HepG2 (cell line): Measurements from ENCODE around the gene CDH23. TPM values are rescaled to one million over a fixed set of nuclear protein-coding genes. Genes with fewer than 3 reads are reported as not detected.

Experiments
- ATAC-seq: fragments of 200-7000 bp; cut with Tn5 transposase; 3 replicates; pipeline ENCODE4 v1.9.1; 2020; ENCODE audit warnings: mild to moderate bottlenecking, moderate library complexity
- BruUV-seq: library from RNA; stranded (reverse); fragments of 400-500 nt; replicated peaks from 2 replicates; lab custom pipeline; 2021; lab: Mats Ljungman, UMichigan
- CTCF ChIA-PET: fragments of 300-600 bp; formaldehyde crosslinking; extraction: SDS; loops from one replicate; lab custom pipeline; 2021; ENCODE audit warnings: low total read pairs, inconsistent platforms, low intra/inter-chr PET ratio; lab: Yijun Ruan, JAX
- POLR2A ChIA-PET: fragments of 350-600 bp; sonication (Branson Sonifier 250); formaldehyde crosslinking; loops from one replicate; lab custom pipeline; 2020; ENCODE audit warnings: antibody characterized with exemption, inconsistent platforms; lab: Yijun Ruan, JAX
- DNase-seq: peaks from one replicate; pipeline ENCODE4 v3.0.0-alpha.2; 2015; ENCODE audit warnings: low spot score
- FAIRE-seq: peaks from 3 replicates; lab custom pipeline; 2011; peaks lifted over from hg19 to GRCh38; lab: Jason Lieb, UNC
- H2AFZ ChIP-seq: one replicate; pipeline ENCODE4 v1.6.1; 2011; ENCODE audit warnings: low read length, inconsistent platforms
- H3K27ac ChIP-seq: fragments of 300-600 bp; 3 replicates; pipeline ENCODE4 v1.8.0; 2011; ENCODE audit warnings: mixed run types, mild to moderate bottlenecking, mixed read lengths, low read length, inconsistent platforms; ENCODE audit not compliant: insufficient read depth; ENCODE audit errors: extremely low read length
- H3K27me3 ChIP-seq, 2 experiments: fragments of 200-600 bp in 1 of 2; 2 replicates in 1 of 2; 3 replicates in 1 of 2; pipeline versions ENCODE4 v1.6.0 to v1.8.0; 2011; ENCODE audit warnings: low read length in 2 of 2, mild to moderate bottlenecking in 2 of 2, moderate library complexity in 2 of 2, inconsistent platforms in 1 of 2; ENCODE audit not compliant: insufficient read depth in 2 of 2, control insufficient read depth in 1 of 2
- H3K36me3 ChIP-seq, 2 experiments: fragments of 200-600 bp in 1 of 2; replicated peaks in 1 of 2; 2 replicates in 1 of 2; 3 replicates in 1 of 2; pipeline versions ENCODE4 v1.5.1 to v1.8.0; 2011; ENCODE audit warnings: low read length in 2 of 2, inconsistent platforms in 1 of 2; ENCODE audit not compliant: insufficient read depth in 2 of 2, control insufficient read depth in 1 of 2
- H3K4me1 ChIP-seq: 2 replicates; pipeline ENCODE4 v1.5.1; 2012; ENCODE audit warnings: low read length, inconsistent platforms; ENCODE audit not compliant: insufficient read depth
- H3K4me2 ChIP-seq: 2 replicates; pipeline ENCODE4 v1.6.0; 2011; ENCODE audit warnings: low read depth, low read length, inconsistent platforms
- H3K4me3 ChIP-seq, 3 experiments: fragments of 200-600 bp in 1 of 3; sonication (generic), shearing (Covaris generic) in 1 of 3; replicated peaks in 1 of 3; 2 replicates each; pipeline ENCODE4 v1.5.1; 2011 to 2016; ENCODE audit warnings: low read length in 3 of 3, inconsistent platforms in 2 of 3, low read depth in 2 of 3, mild to moderate bottlenecking in 2 of 3, control low read depth in 1 of 3, mixed read lengths in 1 of 3; ENCODE audit not compliant: insufficient read depth in 1 of 3
- H3K79me2 ChIP-seq: one replicate; pipeline ENCODE4 v1.6.1; 2011; ENCODE audit warnings: low read length, inconsistent platforms; ENCODE audit not compliant: insufficient read depth
- H3K9ac ChIP-seq: 2 replicates; pipeline ENCODE4 v1.6.0; 2011; ENCODE audit warnings: mild to moderate bottlenecking, low read depth, low read length, inconsistent platforms; ENCODE audit not compliant: insufficient read depth
- H3K9me3 ChIP-seq: 2 replicates; pipeline ENCODE4 v1.5.1; 2012; ENCODE audit warnings: mild to moderate bottlenecking, low read length
- H4K20me1 ChIP-seq: 2 replicates; pipeline ENCODE4 v1.6.0; 2011; ENCODE audit warnings: inconsistent platforms, mild to moderate bottlenecking, low read length, moderate library complexity; ENCODE audit not compliant: insufficient read depth
- ATRX ChIP-seq: sonication (generic); formaldehyde crosslinking; IDR thresholded peaks from 2 replicates; pipeline ENCODE4 v1.4.0; 2020; ENCODE audit warnings: missing genetic modification reagents, borderline replicate concordance
- CHD4 ChIP-seq: fragments of 200-600 bp; sonication (generic); IDR thresholded peaks from 2 replicates; pipeline ENCODE4 v1.7.0; 2017; ENCODE audit warnings: mild to moderate bottlenecking, low read length, borderline replicate concordance
- HMG20B ChIP-seq: conservative IDR thresholded peaks from 2 replicates; pipeline ENCODE4 v1.6.1; 2016; ENCODE audit warnings: missing genetic modification reagents, missing compliant biosample characterization
- KDM2A ChIP-seq: sonication (generic); formaldehyde crosslinking; IDR thresholded peaks from 2 replicates; pipeline ENCODE4 v1.4.0; 2020; ENCODE audit warnings: low read depth, missing genetic modification reagents, borderline replicate concordance
- MBNL3 ChIP-seq: fragments of 250-450 bp; sonication (Bioruptor Pico); conservative IDR thresholded peaks from 2 replicates; pipeline ENCODE4 v1.8.0; 2022; ENCODE audit warnings: mild to moderate bottlenecking, inconsistent platforms
- NR2F1 ChIP-seq, 2 experiments: fragments of 450-650 bp in 1 of 2; formaldehyde crosslinking in 1 of 2; IDR thresholded peaks; 2 replicates each; pipeline versions ENCODE4 v1.5.0 to v1.6.1; 2016 to 2020; ENCODE audit warnings: mild to moderate bottlenecking in 1 of 2, missing compliant biosample characterization in 1 of 2, missing genetic modification reagents in 1 of 2, moderate library complexity in 1 of 2
- RAD21 ChIP-seq: fragments of 450-650 bp; formaldehyde crosslinking; IDR thresholded peaks from 2 replicates; pipeline ENCODE4 v1.5.0; 2020; ENCODE audit warnings: mild to moderate bottlenecking
- ZFP36 ChIP-seq: fragments of 150-350 bp; IDR thresholded peaks from 2 replicates; pipeline ENCODE4 v1.6.1; 2018; ENCODE audit warnings: borderline replicate concordance, low read length, low read depth; ENCODE audit not compliant: partially characterized antibody
- ZFP41 ChIP-seq: sonication (generic); formaldehyde crosslinking; IDR thresholded peaks from 2 replicates; pipeline ENCODE4 v1.4.0; 2020; ENCODE audit warnings: mild to moderate bottlenecking, missing genetic modification reagents, borderline replicate concordance
- ZMYM4 ChIP-seq: sonication (generic); formaldehyde crosslinking; IDR thresholded peaks from 2 replicates; pipeline ENCODE4 v1.8.1; 2023; ENCODE audit warnings: mild to moderate bottlenecking, missing genetic modification reagents
- ZNF205 ChIP-seq: IDR thresholded peaks from 2 replicates; pipeline ENCODE4 v1.6.1; 2018; ENCODE audit warnings: missing biosample characterization, missing genetic modification reagents
- ZNF264 ChIP-seq: sonication (generic); formaldehyde crosslinking; IDR thresholded peaks from 2 replicates; pipeline ENCODE4 v1.4.0; 2020; ENCODE audit warnings: missing genetic modification reagents
- ZNF296 ChIP-seq: sonication (generic); formaldehyde crosslinking; conservative IDR thresholded peaks from 2 replicates; pipeline ENCODE4 v1.5.0; 2020; ENCODE audit warnings: mild to moderate bottlenecking, missing genetic modification reagents
- ZNF33B ChIP-seq: sonication (generic); formaldehyde crosslinking; IDR thresholded peaks from 2 replicates; pipeline ENCODE4 v1.5.1; 2020; ENCODE audit warnings: mild to moderate bottlenecking, missing genetic modification reagents
- WGBS: methylation state at CpG from one replicate; pipeline ENCODE4 v1.1.6; 2017; ENCODE audit warnings: low lambda C conversion rate; 5-methylcytosine and 5-hydroxymethylcytosine counted together
- in situ Hi-C: cut with HindIII; loops from 2 replicates; pipeline ENCODE4 v1.10.0; 2017; ENCODE audit warnings: low pct_unique_long_range_greater_than_20kb; ENCODE audit not compliant: extremely low pct_ligation_motif_present
- intact Hi-C: fragments of 100-400 bp; cut with micrococcal nuclease; formaldehyde crosslinking; loops from one replicate; pipeline ENCODE4 v1.10.0; 2022; ENCODE audit not compliant: unreplicated experiment
- polyA plus RNA-seq, 8 experiments: library from polyadenylated mRNA; depleted of rRNA in 3 of 8; stranded (reverse) in 7 of 8; unstranded in 1 of 8; fragments of >200 nt; fragmentation: Illumina TruSeq in 4 of 8; extraction: Trizol in 4 of 8; gene quantifications; 2 replicates each; pipeline versions ENCODE4 v1.2.1 to v1.2.3, GENCODE V29; 2011 to 2016; ENCODE audit warnings: low read depth in 4 of 8, missing spikeins in 1 of 8, mixed read lengths in 1 of 8; ENCODE audit not compliant: insufficient read depth in 1 of 8
- total RNA-seq, 5 experiments: library from RNA; depleted of rRNA; stranded (reverse); fragments of >200 nt; fragmentation: Illumina TruSeq; extraction: Trizol; gene quantifications; 2 replicates each; pipeline ENCODE4 v1.2.3, GENCODE V29; 2016; ENCODE audit warnings: low read depth in 1 of 5
- TF ChIP-seq, protein P1 (sequence below): sonication (generic); formaldehyde crosslinking; IDR thresholded peaks from 2 replicates; pipeline ENCODE4 v1.5.1; 2020; ENCODE audit warnings: missing genetic modification reagents, mild to moderate bottlenecking, borderline replicate concordance
- TF ChIP-seq, protein P2 (sequence below): sonication (generic); formaldehyde crosslinking; IDR thresholded peaks from 2 replicates; pipeline ENCODE4 v1.5.0; 2020; ENCODE audit warnings: missing genetic modification reagents, mild to moderate bottlenecking, borderline replicate concordance
- TF ChIP-seq, protein P3 (sequence below): sonication (generic); formaldehyde crosslinking; IDR thresholded peaks from 2 replicates; pipeline ENCODE4 v1.8.0; 2022; ENCODE audit warnings: missing genetic modification reagents, mild to moderate bottlenecking, inconsistent platforms, borderline replicate concordance

Gene CDH23
- total and polyA plus RNA-seq, 2 of the 13 experiments (the other 11 are each of a cell fraction or from before 2014, with no cell fraction given) = 0.13 TPM; not detected in 1

DNA sequence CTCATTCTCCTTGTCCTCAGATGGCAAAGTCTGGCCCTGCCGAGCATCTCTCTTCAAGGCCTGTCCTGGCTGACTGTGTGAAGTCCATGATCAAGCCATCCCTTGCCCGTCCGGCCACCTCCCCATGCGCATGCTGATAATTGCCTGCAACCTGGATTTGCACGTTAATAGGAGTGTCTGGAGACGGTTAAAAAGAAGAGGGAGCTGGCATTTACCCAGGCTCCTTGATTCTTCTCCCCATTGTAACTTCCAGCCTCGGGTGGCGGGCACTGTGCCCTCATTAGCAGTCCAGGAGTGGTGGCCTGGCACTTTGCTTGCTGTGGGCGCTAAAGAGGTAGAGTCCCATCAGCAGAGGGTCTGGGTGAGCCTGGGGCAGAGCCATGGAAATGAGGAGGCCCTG lies 165.5 kb downstream of the CDH23 start (continued):
- TF ChIP-seq, protein P1, sequence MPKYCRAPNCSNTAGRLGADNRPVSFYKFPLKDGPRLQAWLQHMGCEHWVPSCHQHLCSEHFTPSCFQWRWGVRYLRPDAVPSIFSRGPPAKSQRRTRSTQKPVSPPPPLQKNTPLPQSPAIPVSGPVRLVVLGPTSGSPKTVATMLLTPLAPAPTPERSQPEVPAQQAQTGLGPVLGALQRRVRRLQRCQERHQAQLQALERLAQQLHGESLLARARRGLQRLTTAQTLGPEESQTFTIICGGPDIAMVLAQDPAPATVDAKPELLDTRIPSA (CRISPR knock-in tag) = no peak
- TF ChIP-seq MBNL3 (CRISPR knock-in tag) (no peak), ZFP36 (no peak), NR2F1 (CRISPR knock-in tag; IDR thresholded peaks at IDR 0.05) (no peak)
- TF ChIP-seq, all 625 proteins: peak for 0

DNA sequence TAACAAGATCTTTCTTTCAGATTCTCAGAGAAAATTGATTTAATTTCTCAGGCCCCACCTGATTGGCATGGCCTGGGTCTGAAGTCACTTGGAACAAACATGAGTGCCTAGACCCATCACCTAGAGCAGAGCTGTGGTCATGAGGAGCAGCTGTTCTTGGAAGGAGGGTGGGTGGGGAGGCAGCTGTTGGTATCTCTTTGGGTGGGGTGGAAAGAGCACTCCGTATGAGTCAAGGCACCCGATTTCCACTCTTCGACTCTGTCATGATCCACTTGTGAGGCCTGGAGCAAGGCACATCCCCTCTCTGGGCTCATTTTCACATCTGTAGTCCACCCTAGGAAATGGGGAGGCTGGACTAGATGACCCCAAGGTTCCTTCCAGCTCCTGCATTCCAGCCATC lies 166.2 kb downstream of the CDH23 start:
- DNase-seq = no peak
- Histone ChIP-seq H3K9me3 (no peaks in the 10 kb centered on the region), H3K27ac (no peak overlapping the region), H3K27me3 (peaks cover 0 to 26% of the 10 kb centered on the region in 2 experiments; a peak in 2 of 5 replicates), H4K20me1 (no peaks in the 10 kb centered on the region), H2AFZ (no peak overlapping the region), H3K36me3 (no peaks in the 10 kb centered on the region), H3K4me3 (no peak overlapping the region), H3K4me2 (no peak overlapping the region), H3K79me2 (no peaks in the 10 kb centered on the region), H3K9ac (no peak overlapping the region), H3K4me1 (no peaks in the 10 kb centered on the region)
- CTCF ChIA-PET = no interaction called here
- WGBS = no CpG with 5 or more reads among the region's 3 CpGs
- no TSS peak for BruUV-seq
- ATAC-seq = no peak
- TF ChIP-seq HMG20B (CRISPR knock-in tag) (no peak), ATRX (CRISPR knock-in tag) (no peak), ZNF264 (CRISPR knock-in tag) (no peak), ZMYM4 (no peak), ZNF296 (CRISPR knock-in tag) (no peak), RAD21 (no peak), KDM2A (CRISPR knock-in tag) (no peak), ZNF205 (CRISPR knock-in tag) (no peak), ZFP41 (no peak), ZNF33B (CRISPR knock-in tag) (no peak), CHD4 (no peak)
- TF ChIP-seq, protein P2, sequence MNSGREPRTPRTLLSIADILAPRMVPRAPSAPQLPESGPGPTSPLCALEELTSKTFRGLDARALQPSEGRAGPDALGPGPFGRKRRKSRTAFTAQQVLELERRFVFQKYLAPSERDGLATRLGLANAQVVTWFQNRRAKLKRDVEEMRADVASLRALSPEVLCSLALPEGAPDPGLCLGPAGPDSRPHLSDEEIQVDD = no peak
- TF ChIP-seq, protein P3, sequence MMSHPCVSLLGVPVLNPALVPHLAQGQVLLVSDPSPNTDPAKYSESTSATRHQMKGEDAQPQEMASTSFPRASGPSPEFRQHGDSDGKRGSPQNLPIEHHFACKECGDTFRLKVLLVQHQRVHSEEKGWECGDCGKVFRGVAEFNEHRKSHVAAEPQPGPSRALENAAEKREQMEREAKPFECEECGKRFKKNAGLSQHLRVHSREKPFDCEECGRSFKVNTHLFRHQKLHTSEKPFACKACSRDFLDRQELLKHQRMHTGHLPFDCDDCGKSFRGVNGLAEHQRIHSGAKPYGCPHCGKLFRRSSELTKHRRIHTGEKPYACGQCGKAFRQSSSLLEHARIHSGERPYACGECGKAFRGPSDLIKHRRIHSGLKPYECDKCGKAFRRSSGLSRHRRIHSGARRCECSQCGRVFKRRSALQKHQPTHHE (CRISPR knock-in tag) = no peak
- in situ Hi-C loops (loop anchor here (10.0 kb wide), 1 partner anchor 178 kb away; no protein-coding TSS in a partner anchor), intact Hi-C loops (no loop called here)
- no peak for FAIRE-seq
- POLR2A ChIA-PET = interaction anchor here (1.0 kb wide), 1 partner anchor 12 kb away, joined by 3 read pairs; no protein-coding TSS in a partner anchor
